DND-41 (cell line): ENCODE measurements around the gene PPP1R3D.

ENCODE experiments used
- EZH2 ChIP-seq: IDR thresholded peaks from 3 replicates; pipeline ENCODE4 v1.6.1; 2012; ENCODE audit warnings: borderline replicate concordance, low read depth, mild to moderate bottlenecking, moderate library complexity, low read length, inconsistent platforms; ENCODE audit not compliant: severe bottlenecking
- TF ChIP-seq, protein P1 (sequence below): IDR thresholded peaks from 2 replicates; pipeline ENCODE4 v1.5.1; 2012; ENCODE audit warnings: borderline replicate concordance, low read length, moderate library complexity, mild to moderate bottlenecking; ENCODE audit not compliant: poor library complexity, severe bottlenecking; ENCODE audit errors: extremely low read depth

DNA sequence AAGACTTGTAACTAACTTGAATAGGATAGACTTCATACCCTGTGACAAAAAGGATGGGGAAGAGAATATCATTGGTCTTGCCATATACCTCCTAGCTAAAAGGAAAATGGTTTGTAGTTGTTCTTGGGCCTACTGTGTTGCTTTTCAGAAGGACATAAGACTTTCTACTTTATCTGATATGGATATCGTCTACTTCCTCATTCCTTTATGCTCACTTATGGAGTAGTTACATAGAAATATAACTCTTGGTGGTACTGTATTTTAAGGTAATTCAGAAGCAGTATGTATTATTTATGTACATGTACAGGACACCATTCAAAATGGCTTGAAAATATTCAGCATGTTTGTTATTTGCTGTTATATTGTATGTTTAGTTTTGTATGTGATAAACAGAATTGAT is 8.1 kb upstream of the PPP1R3D start:
- TF ChIP-seq, protein P1, sequence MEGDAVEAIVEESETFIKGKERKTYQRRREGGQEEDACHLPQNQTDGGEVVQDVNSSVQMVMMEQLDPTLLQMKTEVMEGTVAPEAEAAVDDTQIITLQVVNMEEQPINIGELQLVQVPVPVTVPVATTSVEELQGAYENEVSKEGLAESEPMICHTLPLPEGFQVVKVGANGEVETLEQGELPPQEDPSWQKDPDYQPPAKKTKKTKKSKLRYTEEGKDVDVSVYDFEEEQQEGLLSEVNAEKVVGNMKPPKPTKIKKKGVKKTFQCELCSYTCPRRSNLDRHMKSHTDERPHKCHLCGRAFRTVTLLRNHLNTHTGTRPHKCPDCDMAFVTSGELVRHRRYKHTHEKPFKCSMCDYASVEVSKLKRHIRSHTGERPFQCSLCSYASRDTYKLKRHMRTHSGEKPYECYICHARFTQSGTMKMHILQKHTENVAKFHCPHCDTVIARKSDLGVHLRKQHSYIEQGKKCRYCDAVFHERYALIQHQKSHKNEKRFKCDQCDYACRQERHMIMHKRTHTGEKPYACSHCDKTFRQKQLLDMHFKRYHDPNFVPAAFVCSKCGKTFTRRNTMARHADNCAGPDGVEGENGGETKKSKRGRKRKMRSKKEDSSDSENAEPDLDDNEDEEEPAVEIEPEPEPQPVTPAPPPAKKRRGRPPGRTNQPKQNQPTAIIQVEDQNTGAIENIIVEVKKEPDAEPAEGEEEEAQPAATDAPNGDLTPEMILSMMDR, result no peak
- TF ChIP-seq EZH2, result no peak
